AG04449 (cell line): Measurements from ENCODE around the gene CSNK1G1.

Experiments used
- CTCF ChIA-PET: fragments of 350-600 bp; formaldehyde crosslinking; extraction: SDS; loops from one replicate; lab custom pipeline; 2021; ENCODE audit warnings: antibody characterized with exemption; lab: Yijun Ruan, JAX
- POLR2A ChIA-PET: fragments of 400-600, 350-600 bp; formaldehyde crosslinking; extraction: SDS; loops from one replicate; lab custom pipeline; 2020; ENCODE audit warnings: antibody characterized with exemption, inconsistent platforms; lab: Yijun Ruan, JAX
- DNase-seq: peaks from one replicate; pipeline ENCODE4 v3.0.0-alpha.2; 2010; ENCODE audit warnings: low read depth, low spot score
- H3K4me3 ChIP-seq: 2 replicates; pipeline ENCODE4 v1.5.1; 2011; ENCODE audit warnings: low read depth, mild to moderate bottlenecking, control low read depth, low read length
- TF ChIP-seq, protein P1 (sequence below): IDR thresholded peaks from one replicate; pipeline ENCODE4 v1.5.1; 2011; ENCODE audit warnings: mild to moderate bottlenecking, moderate library complexity, low read length, control low read depth, inconsistent platforms; ENCODE audit not compliant: insufficient read depth; ENCODE audit errors: missing control alignments

CSNK1G1 gene

GRCh38 chr15:64141798-64142512 lies 214.0 kb downstream of the CSNK1G1 start:
- CTCF ChIA-PET, result interaction anchor here (0.8 to 1.5 kb wide), 3 partner anchors 10 to 12 kb away, joined by 3 read pairs; no protein-coding TSS in a partner anchor
- TF ChIP-seq, protein P1, sequence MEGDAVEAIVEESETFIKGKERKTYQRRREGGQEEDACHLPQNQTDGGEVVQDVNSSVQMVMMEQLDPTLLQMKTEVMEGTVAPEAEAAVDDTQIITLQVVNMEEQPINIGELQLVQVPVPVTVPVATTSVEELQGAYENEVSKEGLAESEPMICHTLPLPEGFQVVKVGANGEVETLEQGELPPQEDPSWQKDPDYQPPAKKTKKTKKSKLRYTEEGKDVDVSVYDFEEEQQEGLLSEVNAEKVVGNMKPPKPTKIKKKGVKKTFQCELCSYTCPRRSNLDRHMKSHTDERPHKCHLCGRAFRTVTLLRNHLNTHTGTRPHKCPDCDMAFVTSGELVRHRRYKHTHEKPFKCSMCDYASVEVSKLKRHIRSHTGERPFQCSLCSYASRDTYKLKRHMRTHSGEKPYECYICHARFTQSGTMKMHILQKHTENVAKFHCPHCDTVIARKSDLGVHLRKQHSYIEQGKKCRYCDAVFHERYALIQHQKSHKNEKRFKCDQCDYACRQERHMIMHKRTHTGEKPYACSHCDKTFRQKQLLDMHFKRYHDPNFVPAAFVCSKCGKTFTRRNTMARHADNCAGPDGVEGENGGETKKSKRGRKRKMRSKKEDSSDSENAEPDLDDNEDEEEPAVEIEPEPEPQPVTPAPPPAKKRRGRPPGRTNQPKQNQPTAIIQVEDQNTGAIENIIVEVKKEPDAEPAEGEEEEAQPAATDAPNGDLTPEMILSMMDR, result no peak
- no peak overlapping the region for H3K4me3 ChIP-seq
- no peak for DNase-seq
- POLR2A ChIA-PET, result no interaction called here

DNA sequence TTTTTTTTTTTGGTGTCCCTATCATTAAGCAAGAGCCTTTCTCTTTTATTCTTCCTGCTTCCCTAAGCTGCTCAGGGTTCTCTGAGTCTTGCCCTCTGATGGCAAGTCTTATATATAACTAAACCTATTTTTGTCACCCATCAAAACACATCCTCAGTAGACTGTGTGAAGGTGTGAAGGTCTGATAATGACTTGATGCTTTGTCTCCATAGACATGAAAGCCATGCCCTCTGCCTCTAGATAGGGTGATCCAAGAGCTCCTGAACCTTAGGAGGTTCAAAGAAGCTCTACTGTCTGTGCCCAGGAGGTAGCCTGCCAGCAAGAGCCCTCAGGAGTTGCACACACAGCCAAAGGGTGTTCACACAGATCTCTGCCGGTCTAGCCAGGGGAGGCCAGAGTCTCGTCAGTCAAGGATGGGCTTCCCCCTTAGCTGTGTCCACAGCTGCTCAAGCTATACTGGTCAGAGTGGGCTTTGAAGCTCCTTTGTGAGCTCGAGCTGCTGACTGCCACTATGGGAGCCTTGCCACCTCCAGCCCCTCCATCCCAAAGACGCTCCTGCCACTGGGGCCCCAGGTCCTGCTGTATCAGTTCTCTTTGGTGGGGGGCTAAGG lies 217.5 kb downstream of the CSNK1G1 start:
- POLR2A ChIA-PET, result no interaction called here
- TF ChIP-seq, protein P1, result no peak
- no peak for DNase-seq
- H3K4me3 ChIP-seq, result no peak overlapping the region
- CTCF ChIA-PET, result interaction anchor here (2.3 kb wide), 1 partner anchor 14 kb away, joined by 7 read pairs; the partner anchor contains the start of gene SNX22

GRCh38 chr15:64137226-64137833 lies 218.6 kb downstream of the CSNK1G1 start:
- DNase-seq, result no peak
- TF ChIP-seq, protein P1, result no peak
- POLR2A ChIA-PET, result no interaction called here
- CTCF ChIA-PET, result interaction anchor here (1.1 to 2.3 kb wide), 2 partner anchors 13 to 15 kb away, joined by 3 to 7 read pairs; partner anchors contain the start of gene SNX22
- H3K4me3 ChIP-seq, result no peak overlapping the region

GRCh38 chr15:64136347-64136746 lies 219.6 kb downstream of the CSNK1G1 start:
- no peak for DNase-seq
- TF ChIP-seq, protein P1, result no peak
- ChIA-PET POLR2A (no interaction called here), CTCF (interaction anchor here (1.0 to 2.3 kb wide), 4 partner anchors 14 to 18 kb away, joined by 3 to 7 read pairs (median 3); partner anchors contain the start of gene SNX22)
- H3K4me3 ChIP-seq, result no peak overlapping the region

GRCh38 chr15:64134345-64134829 lies 221.6 kb downstream of the CSNK1G1 start:
- CTCF ChIA-PET, result interaction anchor here (1.1 to 2.0 kb wide), 3 partner anchors 12 to 39 kb away, joined by 3 to 13 read pairs (median 7); partner anchors contain the start of gene SNX1
- H3K4me3 ChIP-seq, result no peak overlapping the region
- POLR2A ChIA-PET, result no interaction called here
- DNase-seq, result no peak
- TF ChIP-seq, protein P1, result no peak
